Activated T-helper 17 cell treated with anti-CD3 and anti-CD28 coated beads, Interleukin-2, amount 50 U/mL, for 72 hours (primary cell): ENCODE measurements around the gene ALDH3A1. TPM values are rescaled to one million over a fixed set of nuclear protein-coding genes. Genes with fewer than 3 reads are reported as not detected.
"Not testable (repeated sequence)": the region's sequence is repeated elsewhere in the genome, so short reads cannot be mapped to it uniquely, and the experiment has no call there.

ENCODE experiments used
- ATAC-seq: fragments of 150-1000 bp; cut with Tn5 transposase; replicated peaks from 2 replicates; pipeline ENCODE4 v1.10.0; 2021; ENCODE audit warnings: mild to moderate bottlenecking, moderate library complexity
- H3K27ac Mint-ChIP-seq: one replicate; pipeline ENCODE4 v1.8.0; 2022; ENCODE audit warnings: mixed read lengths
- H3K27me3 Mint-ChIP-seq: one replicate; pipeline ENCODE4 v1.8.0; 2022; ENCODE audit warnings: mixed read lengths
- H3K36me3 Mint-ChIP-seq: one replicate; pipeline ENCODE4 v1.8.0; 2022; ENCODE audit warnings: low read depth, mild to moderate bottlenecking, mixed read lengths
- H3K4me1 Mint-ChIP-seq: one replicate; pipeline ENCODE4 v1.8.0; 2022; ENCODE audit warnings: mixed read lengths
- H3K4me3 Mint-ChIP-seq: one replicate; pipeline ENCODE4 v1.8.0; 2022; ENCODE audit warnings: mild to moderate bottlenecking, mixed read lengths
- H3K9me3 Mint-ChIP-seq: one replicate; pipeline ENCODE4 v1.8.0; 2022; ENCODE audit warnings: mixed read lengths
- total RNA-seq, 2 donors: library from RNA; stranded (reverse); gene quantifications; one replicate each; pipeline ENCODE4 v1.2.3, GENCODE V29; 2022

The ALDH3A1 gene
- total RNA-seq, 2 donors from 2014 or later = not detected

GRCh38 chr17:19766421-19767270 is 18.5 kb upstream of the ALDH3A1 start:
- H3K27ac Mint-ChIP-seq = peak overlapping the region; percentile 31
- H3K9me3 Mint-ChIP-seq = no peaks in the 10 kb centered on the region
- H3K4me3 Mint-ChIP-seq = peak overlapping the region; percentile 35
- peak; percentile 86 for ATAC-seq
- peaks cover 3% of the 10 kb centered on the region for H3K27me3 Mint-ChIP-seq
- H3K4me1 Mint-ChIP-seq = peaks cover 25% of the 10 kb centered on the region
- H3K36me3 Mint-ChIP-seq = no peaks in the 10 kb centered on the region

GRCh38 chr17:19766016-19766415 is 17.9 kb upstream of the ALDH3A1 start:
- Mint-ChIP-seq H3K36me3 (no peaks in the 10 kb centered on the region), H3K9me3 (no peaks in the 10 kb centered on the region), H3K27me3 (peaks cover 3% of the 10 kb centered on the region), H3K27ac (no peak overlapping the region), H3K4me1 (peaks cover 19% of the 10 kb centered on the region), H3K4me3 (no peak overlapping the region)
- ATAC-seq = no peak

GRCh38 chr17:19763991-19764390 is 15.9 kb upstream of the ALDH3A1 start:
- H3K27ac Mint-ChIP-seq, H3K9me3 Mint-ChIP-seq, ATAC-seq, H3K4me3 Mint-ChIP-seq, H3K27me3 Mint-ChIP-seq, H3K36me3 Mint-ChIP-seq: not testable (repeated sequence)
- H3K4me1 Mint-ChIP-seq = peaks cover 15% of the 10 kb centered on the region

- Mint-ChIP-seq H3K27ac (no peak overlapping the region), H3K36me3 (no peaks in the 10 kb centered on the region), H3K4me1 (peaks cover 15% of the 10 kb centered on the region), H3K4me3 (no peak overlapping the region), H3K27me3 (peaks cover 8% of the 10 kb centered on the region), H3K9me3 (no peaks in the 10 kb centered on the region)
- ATAC-seq = no peak
These were observed 15.3 kb upstream of the ALDH3A1 start for GRCh38 chr17:19763416-19763815.

GRCh38 chr17:19762515-19762961 is 14.4 kb upstream of the ALDH3A1 start:
- Mint-ChIP-seq H3K27ac (no peak overlapping the region), H3K36me3 (no peaks in the 10 kb centered on the region), H3K4me3 (no peak overlapping the region), H3K4me1 (peaks cover 7% of the 10 kb centered on the region), H3K27me3 (peaks cover 12% of the 10 kb centered on the region), H3K9me3 (no peaks in the 10 kb centered on the region)
- peak; percentile 44 for ATAC-seq

GRCh38 chr17:19760746-19761145 is 12.6 kb upstream of the ALDH3A1 start:
- H3K27ac Mint-ChIP-seq = no peak overlapping the region
- H3K9me3 Mint-ChIP-seq = no peaks in the 10 kb centered on the region
- no peaks in the 10 kb centered on the region for H3K4me1 Mint-ChIP-seq
- peaks cover 22% of the 10 kb centered on the region for H3K27me3 Mint-ChIP-seq
- H3K4me3 Mint-ChIP-seq = no peak overlapping the region
- no peak for ATAC-seq
- no peaks in the 10 kb centered on the region for H3K36me3 Mint-ChIP-seq

GRCh38 chr17:19759568-19760549 is 11.8 kb upstream of the ALDH3A1 start:
- Mint-ChIP-seq H3K27me3 (peaks cover 18% of the 10 kb centered on the region), H3K27ac (no peak overlapping the region), H3K36me3 (no peaks in the 10 kb centered on the region), H3K4me3 (no peak overlapping the region), H3K9me3 (no peaks in the 10 kb centered on the region), H3K4me1 (no peaks in the 10 kb centered on the region)
- no peak for ATAC-seq

GRCh38 chr17:19757536-19758180 is 9.6 kb upstream of the ALDH3A1 start:
- no peaks in the 10 kb centered on the region for H3K9me3 Mint-ChIP-seq

GRCh38 chr17:19756546-19756945 is 8.4 kb upstream of the ALDH3A1 start:
- no peaks in the 10 kb centered on the region for H3K36me3 Mint-ChIP-seq
- no peaks in the 10 kb centered on the region for H3K9me3 Mint-ChIP-seq
- peaks cover 25% of the 10 kb centered on the region for H3K27me3 Mint-ChIP-seq
- no peak for ATAC-seq
- H3K4me3 Mint-ChIP-seq = no peak overlapping the region
- no peak overlapping the region for H3K27ac Mint-ChIP-seq
- no peaks in the 10 kb centered on the region for H3K4me1 Mint-ChIP-seq

More at GRCh38 chr17:19757536-19758180, 9.6 kb upstream of the ALDH3A1 start:
- Mint-ChIP-seq H3K36me3 (no peaks in the 10 kb centered on the region), H3K27me3 (peaks cover 25% of the 10 kb centered on the region), H3K4me1 (no peaks in the 10 kb centered on the region), H3K4me3 (no peak overlapping the region), H3K27ac (no peak overlapping the region)
- ATAC-seq = no peak

GRCh38 chr17:19755821-19756510 is 7.9 kb upstream of the ALDH3A1 start:
- ATAC-seq = peak; percentile 59
- H3K27ac Mint-ChIP-seq = peak overlapping the region; percentile 62
- no peak overlapping the region for H3K4me3 Mint-ChIP-seq
- H3K27me3 Mint-ChIP-seq = peaks cover 28% of the 10 kb centered on the region
- H3K4me1 Mint-ChIP-seq = peaks cover 3% of the 10 kb centered on the region
- H3K9me3 Mint-ChIP-seq = no peaks in the 10 kb centered on the region
- no peaks in the 10 kb centered on the region for H3K36me3 Mint-ChIP-seq

- no peak for ATAC-seq
- Mint-ChIP-seq H3K36me3 (no peaks in the 10 kb centered on the region), H3K27me3 (peaks cover 30% of the 10 kb centered on the region), H3K4me3 (no peak overlapping the region), H3K27ac (peak overlapping the region; percentile 62), H3K4me1 (peaks cover 3% of the 10 kb centered on the region), H3K9me3 (no peaks in the 10 kb centered on the region)
These were observed 7.3 kb upstream of the ALDH3A1 start for GRCh38 chr17:19755392-19755791.

GRCh38 chr17:19753661-19754463 is 5.8 kb upstream of the ALDH3A1 start:
- no peak overlapping the region for H3K4me3 Mint-ChIP-seq
- no peak for ATAC-seq
- H3K27ac Mint-ChIP-seq = no peak overlapping the region
- no peaks in the 10 kb centered on the region for H3K9me3 Mint-ChIP-seq
- H3K36me3 Mint-ChIP-seq = no peaks in the 10 kb centered on the region
- H3K4me1 Mint-ChIP-seq = peaks cover 3% of the 10 kb centered on the region
- peaks cover 31% of the 10 kb centered on the region for H3K27me3 Mint-ChIP-seq

GRCh38 chr17:19753051-19753509 is 5.0 kb upstream of the ALDH3A1 start:
- no peak overlapping the region for H3K27ac Mint-ChIP-seq
- peaks cover 3% of the 10 kb centered on the region for H3K4me1 Mint-ChIP-seq
- no peak for ATAC-seq
- no peaks in the 10 kb centered on the region for H3K36me3 Mint-ChIP-seq
- H3K9me3 Mint-ChIP-seq = no peaks in the 10 kb centered on the region
- no peak overlapping the region for H3K4me3 Mint-ChIP-seq
- peaks cover 27% of the 10 kb centered on the region for H3K27me3 Mint-ChIP-seq
